ENCODE results near the gene SPTBN2.

GRCh38 chr11:66710384-66710930, 18.6 kb downstream of the SPTBN2 start:
- TF ChIP-seq, protein P1, sequence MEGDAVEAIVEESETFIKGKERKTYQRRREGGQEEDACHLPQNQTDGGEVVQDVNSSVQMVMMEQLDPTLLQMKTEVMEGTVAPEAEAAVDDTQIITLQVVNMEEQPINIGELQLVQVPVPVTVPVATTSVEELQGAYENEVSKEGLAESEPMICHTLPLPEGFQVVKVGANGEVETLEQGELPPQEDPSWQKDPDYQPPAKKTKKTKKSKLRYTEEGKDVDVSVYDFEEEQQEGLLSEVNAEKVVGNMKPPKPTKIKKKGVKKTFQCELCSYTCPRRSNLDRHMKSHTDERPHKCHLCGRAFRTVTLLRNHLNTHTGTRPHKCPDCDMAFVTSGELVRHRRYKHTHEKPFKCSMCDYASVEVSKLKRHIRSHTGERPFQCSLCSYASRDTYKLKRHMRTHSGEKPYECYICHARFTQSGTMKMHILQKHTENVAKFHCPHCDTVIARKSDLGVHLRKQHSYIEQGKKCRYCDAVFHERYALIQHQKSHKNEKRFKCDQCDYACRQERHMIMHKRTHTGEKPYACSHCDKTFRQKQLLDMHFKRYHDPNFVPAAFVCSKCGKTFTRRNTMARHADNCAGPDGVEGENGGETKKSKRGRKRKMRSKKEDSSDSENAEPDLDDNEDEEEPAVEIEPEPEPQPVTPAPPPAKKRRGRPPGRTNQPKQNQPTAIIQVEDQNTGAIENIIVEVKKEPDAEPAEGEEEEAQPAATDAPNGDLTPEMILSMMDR (IDR thresholded peaks at IDR 0.05; ENCODE audit: insufficient read depth, low read length, poor library complexity, severe bottlenecking) = no peak
- TF ChIP-seq EZH2phosphoT487 (conservative IDR thresholded peaks at IDR 0.05; ENCODE audit: low read length) = no peak

All from SU-DHL-6 (cell line).